WI38 (cell line): Measurements from ENCODE around the gene SULF2.

Experiments used
- H3K4me3 ChIP-seq: 2 replicates; pipeline ENCODE4 v1.5.1; 2011; ENCODE audit warnings: low read depth, mild to moderate bottlenecking, control low read depth, low read length
- CTCF ChIP-seq: IDR thresholded peaks from 2 replicates; pipeline ENCODE4 v1.5.1; 2012; ENCODE audit warnings: low read depth, mild to moderate bottlenecking, control low read depth, low read length

SULF2 gene

DNA sequence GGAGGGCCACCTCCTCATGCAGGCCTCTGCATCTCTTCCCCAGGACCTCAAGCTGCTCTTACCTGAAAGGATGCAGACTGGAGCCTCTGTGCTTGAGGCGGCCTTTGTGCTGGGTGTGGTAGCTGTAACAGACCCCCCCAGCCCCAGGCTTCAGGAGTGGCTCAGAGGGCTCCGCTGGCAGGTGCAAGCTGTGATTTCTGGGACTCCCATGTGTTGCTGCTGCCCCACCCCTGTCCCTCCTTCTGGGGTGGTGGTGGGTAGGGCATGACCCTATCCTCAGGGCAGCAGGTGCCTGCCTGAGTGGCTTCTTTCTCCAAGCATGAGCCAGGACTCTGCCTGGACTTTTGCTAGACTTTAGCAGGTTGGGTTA lies 121.2 kb downstream of the SULF2 start:
- TF ChIP-seq CTCF = no peak
- no peak overlapping the region for H3K4me3 ChIP-seq

DNA sequence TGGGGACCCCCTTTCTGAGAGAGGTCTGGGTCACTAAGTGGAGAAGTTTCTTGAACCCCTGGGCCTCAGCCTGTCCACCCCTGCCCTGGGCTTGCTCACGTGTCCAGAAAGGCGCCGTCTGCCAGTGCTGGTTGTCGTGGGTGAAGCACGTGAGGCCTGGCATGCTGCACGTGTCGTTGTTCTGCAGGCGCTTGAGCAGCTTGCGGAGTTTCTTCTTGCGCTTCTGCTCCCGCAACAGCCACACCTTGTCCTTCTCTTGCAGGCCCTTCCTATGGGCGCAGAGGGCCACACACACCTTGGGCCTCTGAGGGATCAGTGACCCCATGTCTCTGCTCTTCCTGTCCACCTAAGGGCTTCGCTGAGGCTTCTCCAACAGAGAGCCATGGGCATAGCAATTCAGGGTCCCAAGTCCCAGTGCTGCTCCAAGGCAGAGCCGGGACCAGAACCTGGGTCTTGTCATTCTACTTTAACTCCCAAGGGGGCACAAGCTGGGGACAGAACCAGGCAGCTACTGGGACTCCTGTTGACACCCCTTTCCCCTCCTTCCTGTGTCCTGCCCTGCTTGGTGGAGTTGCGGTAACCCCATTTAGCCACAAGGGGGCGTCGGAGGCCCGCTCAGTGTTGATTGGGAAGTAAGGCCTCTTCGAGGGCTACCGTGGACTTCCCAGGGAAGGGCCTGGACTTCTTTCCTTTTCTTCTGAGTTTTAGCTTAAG lies 121.8 kb downstream of the SULF2 start:
- peak; percentile 96 for TF ChIP-seq CTCF
- no peak overlapping the region for H3K4me3 ChIP-seq

DNA sequence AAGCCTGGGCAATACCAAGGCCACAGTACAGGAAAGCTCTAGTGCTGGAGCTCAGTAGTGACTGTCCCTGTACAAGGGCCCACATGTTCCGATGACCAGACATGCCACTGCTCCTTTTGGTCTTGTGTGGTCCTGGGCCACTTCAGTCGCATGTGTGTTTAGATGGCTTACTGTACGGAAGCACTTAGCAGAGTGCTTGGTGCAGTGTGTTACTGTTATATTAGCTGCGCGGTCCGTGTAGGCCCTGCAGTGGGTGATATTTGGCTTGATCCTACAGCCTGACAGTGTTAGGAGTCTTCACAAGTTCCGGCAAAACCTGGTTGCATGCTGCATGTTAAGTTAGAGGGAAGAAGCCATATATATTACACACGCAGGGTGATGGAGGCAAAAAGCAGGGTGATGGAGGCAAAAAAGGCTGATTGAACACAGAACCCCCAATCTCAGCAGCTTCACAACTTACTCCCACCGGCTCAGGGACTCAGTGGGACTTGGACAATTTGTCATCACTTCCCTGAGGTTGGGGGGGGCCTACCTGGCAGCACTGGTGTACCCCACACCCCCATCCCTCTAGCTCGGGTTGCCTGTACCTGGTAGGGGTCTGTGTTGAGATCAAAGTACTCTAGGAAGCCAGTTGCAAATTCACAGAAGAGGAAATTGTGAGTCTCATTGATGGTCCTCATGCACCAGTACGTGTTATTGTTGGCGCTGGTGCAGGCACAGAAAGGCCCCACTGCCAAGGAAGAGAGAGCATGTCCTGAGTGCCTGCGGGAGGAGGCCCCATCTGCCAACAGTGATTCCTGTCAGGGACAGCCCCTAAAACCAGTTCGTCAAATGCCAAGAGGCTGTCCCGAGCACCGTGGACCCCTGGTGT lies 122.6 kb downstream of the SULF2 start:
- no peak for TF ChIP-seq CTCF
- no peak overlapping the region for H3K4me3 ChIP-seq

DNA sequence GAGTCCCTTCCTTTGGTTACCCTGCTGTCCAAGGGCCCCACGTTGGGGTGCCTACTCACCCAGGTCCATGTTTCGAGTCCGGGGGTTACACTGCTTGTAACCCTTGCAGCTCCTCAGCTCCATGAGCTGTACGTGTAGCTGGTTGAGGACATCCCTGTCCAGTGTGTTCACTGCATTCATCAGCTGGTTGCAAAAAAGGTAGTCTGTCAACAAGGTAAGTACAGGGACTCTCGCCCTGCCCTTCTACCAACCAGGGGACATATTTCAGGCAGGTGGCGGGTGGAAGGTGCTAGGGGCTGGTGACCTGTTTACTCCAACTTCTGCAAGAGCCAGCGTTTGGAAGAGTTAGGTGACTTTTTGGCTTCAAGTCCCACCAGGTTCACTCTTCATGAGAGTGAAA lies 123.6 kb downstream of the SULF2 start:
- no peak overlapping the region for H3K4me3 ChIP-seq
- TF ChIP-seq CTCF = no peak

GRCh38 chr20:47660983-47661700 lies 124.1 kb downstream of the SULF2 start:
- no peak overlapping the region for H3K4me3 ChIP-seq
- TF ChIP-seq CTCF = no peak

DNA sequence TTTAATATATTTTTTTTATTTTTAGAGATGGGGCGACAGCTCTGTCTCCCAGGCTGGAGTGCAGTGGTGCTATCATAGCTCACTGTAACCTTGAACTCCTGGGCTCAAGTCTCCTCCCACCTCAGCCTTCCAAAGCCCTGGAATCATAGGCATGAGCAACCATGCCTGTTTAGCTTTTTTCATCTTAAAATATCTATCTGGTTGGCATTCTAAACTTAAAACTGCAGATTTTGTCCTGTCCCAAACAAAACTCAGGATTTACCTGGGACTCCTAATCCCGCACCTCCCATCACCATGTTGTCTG lies 124.7 kb downstream of the SULF2 start:
- no peak for TF ChIP-seq CTCF
- H3K4me3 ChIP-seq = no peak overlapping the region
